GM19351 (cell line): ENCODE measurements around the gene MAPK8IP1.

Experiments used
- ATAC-seq: cut with Tn5 transposase; IDR thresholded peaks from one replicate; pipeline ENCODE4 v1.9.1; 2021; ENCODE audit warnings: mild to moderate bottlenecking, moderate library complexity; ENCODE audit not compliant: unreplicated experiment

The MAPK8IP1 gene

DNA sequence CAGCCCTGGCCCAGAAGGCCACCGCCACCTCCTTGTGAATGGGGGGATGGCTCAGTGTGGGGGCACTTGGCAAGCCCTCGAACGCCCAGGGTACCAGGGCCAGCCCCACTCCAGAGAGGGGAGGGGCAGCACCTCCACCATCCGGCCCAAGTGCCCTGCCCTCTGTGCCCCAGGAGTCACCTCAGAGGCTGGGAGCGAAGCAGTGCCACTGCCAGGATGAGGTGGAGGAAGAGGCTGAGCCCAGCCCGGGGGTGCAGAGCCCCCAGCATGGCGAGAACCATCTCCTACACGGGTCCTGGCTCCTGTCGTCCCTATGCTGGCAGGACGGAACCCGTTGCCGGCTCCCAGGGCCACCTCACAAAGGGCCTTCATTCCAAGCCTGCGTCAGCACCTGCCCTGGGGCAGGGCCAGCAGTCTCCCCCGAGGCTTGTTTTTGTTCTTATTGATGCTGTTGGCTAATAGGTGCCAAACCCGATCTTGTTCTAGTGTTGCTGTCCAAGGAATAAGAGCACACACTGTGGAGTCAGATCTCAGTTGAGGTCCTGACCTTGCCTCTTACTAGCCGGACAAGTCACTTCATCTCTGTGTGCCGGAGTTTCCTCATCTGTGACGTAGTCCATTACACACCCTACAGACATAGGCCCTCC lies 21.6 kb downstream of the MAPK8IP1 start, which contains the start of gene FREY1:
Gene FREY1 (minus strand): TSS at position 307 of the 647 bp plus-strand sequence. CDS start 26 bp downstream, at position 281.
- ATAC-seq = no peak

DNA sequence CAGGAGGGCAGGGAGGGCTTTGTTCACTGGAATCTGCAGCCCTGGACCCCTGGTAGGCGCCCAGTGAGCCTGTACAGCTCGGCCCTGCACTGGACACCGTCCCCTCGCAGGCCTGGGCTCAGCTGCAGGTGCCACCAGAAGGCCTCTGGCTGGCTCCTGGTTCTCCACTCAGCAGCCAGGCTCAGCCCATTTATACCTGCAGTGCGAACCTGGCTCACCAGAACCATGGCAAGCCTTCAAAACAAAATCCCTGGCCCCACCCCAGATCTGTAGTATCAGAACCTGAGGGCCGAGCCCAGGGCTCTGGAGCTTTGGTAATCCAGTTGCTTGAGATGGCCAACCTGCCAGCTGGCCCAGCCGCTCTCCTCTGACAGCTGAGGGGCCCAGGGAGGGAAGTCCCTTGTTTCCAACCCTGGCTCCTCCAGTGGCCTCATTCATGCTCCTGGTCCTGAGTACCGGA lies 22.5 kb downstream of the MAPK8IP1 start:
- ATAC-seq = no peak

DNA sequence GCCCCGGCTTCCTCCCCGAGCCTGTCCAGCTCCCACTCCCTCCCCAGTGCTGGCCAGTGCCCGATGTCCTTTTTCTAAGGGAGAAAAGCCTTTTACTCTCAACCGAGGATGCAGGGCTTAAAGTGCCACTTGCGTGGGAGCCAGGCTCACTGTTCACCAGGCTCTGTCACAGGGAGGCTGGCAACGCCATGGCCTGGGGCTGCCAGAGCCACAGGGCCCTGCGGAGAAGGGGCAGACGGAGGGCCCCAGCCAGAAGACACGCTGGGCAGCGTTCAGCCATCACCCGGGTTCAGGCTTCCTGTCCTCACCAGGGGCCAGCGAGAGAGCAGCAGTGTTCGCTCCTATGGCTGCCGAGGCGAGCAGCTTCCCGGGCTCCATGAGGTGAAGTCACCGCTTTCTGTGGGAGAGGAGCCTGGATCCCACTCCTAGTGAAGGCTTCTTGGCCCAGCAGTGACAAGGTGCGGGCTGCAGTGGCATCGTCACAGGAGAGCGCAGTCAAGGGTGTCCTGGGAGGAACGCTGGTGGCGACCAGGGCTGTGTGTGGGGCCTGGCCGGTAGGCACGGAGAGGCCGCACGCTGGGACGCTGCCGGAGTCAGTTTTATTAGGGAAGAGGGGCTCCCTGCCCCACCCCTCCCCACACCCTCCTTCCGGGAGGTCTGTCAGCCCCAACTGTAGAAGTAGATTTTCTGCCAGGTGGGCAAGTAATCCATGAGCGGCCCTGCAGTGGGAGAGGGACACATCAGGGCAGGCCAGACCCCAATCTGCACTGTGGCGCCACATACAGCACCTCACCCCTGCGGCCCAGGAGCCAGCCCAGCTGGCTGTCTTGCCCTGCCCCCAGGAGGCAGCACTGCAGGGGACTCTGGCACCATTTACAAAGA lies 24.4 kb downstream of the MAPK8IP1 start:
- no peak for ATAC-seq

DNA sequence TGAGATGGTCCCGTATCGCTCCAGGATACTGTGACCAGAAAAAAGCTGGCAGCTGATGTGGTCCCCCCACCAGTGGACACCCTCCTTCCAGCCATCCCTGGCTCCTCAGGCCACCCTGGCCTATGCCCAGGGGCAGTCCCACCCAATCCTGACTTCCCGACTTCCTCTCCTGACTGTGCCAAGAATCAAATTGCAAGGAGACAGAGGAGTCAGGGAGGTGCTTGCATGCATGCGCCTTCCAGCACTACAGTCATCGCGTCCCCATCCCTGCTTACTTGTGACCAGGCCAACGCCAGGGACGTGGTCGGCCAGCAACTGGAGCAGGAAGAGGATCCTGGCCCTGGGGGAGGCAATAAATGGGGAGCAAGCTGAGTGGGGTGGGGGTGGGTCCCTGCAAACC lies 25.2 kb downstream of the MAPK8IP1 start:
- no peak for ATAC-seq

DNA sequence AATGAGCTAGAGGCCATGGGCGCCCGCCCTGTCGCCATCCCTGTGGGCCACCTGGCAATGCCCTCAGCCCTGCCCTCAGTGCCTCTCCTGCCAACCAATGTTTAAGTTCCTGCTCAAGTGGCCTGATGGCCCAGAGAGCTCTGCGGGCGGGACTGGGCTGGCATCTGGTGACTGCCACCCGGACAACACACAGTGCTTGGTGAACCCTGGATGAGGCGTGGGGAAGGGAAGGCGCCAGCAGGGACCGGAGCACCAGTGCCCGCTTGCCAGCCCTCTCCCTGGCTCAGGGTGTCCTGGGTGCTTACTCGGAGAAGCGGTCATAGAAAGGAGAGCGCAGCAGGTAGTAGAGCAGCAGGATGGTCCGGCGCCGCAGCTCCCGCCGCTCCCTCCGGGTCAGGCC lies 28.1 kb downstream of the MAPK8IP1 start:
- ATAC-seq = no peak

DNA sequence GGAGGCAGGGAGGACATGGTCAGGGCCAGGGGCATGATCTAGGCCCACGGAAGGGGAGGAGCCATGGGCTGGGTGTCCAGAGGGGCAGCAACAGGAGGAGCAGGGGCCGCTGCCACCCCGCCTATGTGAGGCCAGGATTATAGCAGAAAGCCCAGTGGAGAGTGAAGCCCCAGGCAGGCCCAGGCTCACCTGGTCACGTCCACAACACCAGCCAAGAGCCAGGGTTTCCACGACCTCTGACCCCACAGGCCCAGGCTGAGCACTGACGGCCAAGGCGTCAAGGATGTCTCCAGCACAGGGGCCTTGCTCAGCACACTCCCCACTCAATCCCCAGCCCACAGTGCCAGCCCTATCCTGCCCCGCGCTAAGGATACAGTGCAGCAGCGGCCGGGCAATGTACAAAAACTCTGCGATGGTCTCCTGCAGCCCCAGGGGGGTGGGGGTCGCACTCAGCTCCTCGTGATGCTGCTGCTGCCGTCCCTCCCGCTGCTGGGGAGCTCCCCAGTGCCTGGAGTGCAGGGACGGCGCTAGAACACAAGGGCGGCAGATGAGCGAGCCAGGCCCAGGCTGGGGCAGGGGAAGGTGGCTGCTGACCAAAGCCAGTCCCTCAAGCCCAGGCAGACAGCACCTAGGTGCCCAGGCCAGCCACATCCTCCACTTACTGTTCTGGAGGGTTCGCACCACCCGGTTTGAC lies 28.6 kb downstream of the MAPK8IP1 start:
- no peak for ATAC-seq

DNA sequence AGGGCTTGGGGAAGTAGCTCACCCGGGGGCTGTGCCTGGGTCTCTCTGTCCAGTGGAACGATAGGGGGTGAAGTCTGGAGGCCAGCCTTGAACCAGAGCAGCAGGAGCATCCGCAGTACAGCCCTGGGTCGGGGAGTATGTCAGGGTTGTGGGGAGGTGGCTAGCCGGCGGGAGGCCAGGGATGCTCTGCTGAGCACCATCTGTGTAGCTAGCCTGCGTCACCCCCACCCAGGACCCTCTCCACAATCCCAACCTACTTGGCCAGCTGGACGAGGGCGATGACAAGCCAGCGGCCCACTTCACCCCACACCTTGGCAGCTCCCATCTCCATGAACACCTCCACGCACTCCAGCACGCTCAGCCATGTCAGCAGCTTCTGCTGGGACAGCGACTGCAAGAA lies 30.0 kb downstream of the MAPK8IP1 start:
- ATAC-seq = no peak

DNA sequence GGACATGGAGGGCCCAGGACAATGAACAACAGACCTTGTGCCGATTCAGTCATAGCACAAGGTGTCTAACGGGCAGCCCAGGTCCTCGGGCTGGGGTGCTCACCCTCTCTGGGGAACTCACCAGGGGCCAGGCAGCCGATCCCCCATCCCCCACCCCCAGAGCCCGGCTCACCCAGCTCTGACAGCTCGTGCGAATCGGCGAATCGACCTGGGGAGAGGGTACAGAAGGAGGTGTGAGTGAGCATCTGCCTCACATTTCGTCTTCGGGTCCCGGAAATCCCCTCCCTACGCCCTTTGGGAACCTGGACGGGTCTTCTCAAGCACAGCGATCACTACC lies 31.8 kb downstream of the MAPK8IP1 start:
- no peak for ATAC-seq

DNA sequence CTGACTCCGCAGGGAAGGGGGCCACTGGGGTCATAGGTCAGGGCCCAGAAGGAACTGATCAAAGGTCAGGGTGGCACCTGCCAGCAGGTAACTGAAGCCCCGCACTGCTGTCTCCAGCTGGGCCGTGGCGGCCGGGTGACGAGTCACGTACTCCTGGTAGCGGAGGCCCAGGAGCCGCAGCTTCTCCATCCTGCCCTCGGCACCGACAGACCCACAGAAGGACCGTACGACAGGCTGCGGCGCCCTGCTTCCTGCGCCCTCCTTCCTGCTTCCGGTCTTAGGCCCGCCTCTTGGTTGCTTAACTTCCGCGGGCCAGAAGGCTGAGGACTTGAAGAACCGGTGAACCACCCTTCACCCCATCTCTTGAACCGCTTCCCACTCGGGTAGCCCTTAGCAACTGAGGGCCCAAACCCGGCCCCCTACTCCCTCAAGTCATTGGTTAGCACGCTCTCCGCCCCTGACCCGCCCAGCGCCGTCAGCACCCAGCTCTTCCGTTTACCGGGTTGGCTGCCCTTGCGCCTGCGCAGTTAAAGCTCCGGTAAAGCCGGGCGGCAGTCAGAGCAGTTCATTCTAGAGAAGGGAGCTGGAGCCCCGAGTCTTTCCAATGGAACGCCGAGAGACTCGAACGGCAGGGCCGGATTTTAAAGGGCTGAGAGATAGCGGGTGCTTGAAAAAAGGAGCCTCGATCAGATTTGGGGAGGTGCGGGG lies 32.3 kb downstream of the MAPK8IP1 start, which contains the start of gene PEX16:
Gene PEX16 (minus strand): TSS at position 255 of the 708 bp plus-strand sequence. CDS start 66 bp downstream, at position 189.
- peak; percentile 84 for ATAC-seq

DNA sequence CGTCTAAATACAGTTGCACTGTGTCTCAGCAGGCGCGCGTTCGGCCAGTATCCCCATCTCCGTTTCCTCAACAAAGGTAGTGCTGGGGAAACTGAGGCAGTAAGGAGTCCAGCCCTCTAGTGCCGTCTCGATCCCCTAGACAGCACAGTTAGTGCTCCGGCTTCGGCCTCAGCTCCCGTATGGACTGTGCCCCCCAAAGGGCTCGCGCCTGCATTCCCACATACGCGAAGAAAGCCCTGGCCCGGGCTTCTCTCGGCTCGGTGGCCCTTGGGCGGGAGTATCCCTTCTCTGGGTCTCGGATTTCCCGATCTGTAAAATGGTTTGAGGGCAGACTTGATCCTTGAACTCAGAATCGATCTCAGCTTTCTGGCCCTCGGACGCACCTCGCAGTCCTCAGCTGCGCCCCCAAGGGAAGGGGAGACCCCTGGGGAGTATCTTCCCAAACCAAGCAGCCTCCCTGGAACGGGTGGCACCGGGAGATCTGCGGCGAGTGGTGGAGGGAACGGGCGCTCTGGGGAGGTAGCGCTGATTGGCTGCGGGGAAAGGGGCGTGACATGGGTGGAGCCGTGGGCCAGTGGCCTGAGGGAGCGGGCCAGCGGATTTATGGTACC lies 33.0 kb downstream of the MAPK8IP1 start:
- peak; percentile 44 for ATAC-seq

DNA sequence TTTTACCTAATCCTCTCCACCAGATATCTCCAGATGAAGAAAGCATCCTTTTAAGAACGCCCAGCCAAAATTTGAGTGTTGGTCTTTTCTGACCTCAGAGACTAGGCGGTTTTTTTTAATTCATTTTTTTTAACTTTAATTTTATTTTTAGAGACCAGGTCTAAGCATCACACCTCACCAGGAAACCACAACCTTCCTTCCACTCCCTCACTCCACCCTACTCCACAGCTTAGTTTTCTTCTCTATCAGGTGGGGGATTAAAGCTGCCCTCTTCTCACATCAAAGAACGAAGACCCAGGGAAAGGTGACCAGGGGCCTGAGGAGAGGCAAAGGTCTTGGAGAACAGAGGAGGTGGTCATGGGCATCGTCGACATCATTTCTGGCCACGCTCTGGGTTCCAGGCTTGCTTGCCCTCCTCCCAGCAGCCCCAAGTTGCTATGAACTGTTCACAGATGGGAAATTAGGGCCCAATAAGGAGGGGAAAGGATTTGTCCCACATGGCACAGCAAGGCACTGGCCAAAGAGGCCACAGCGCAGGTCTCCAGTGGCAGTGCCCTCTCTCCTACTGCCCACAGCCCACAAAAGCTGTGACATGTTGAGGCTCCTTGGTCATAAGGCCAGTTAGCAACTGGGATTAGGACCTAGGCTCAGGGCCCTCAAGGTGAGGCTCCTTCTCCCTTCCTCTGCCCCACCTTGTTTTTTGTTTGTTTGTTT lies 33.7 kb downstream of the MAPK8IP1 start:
- no peak for ATAC-seq

DNA sequence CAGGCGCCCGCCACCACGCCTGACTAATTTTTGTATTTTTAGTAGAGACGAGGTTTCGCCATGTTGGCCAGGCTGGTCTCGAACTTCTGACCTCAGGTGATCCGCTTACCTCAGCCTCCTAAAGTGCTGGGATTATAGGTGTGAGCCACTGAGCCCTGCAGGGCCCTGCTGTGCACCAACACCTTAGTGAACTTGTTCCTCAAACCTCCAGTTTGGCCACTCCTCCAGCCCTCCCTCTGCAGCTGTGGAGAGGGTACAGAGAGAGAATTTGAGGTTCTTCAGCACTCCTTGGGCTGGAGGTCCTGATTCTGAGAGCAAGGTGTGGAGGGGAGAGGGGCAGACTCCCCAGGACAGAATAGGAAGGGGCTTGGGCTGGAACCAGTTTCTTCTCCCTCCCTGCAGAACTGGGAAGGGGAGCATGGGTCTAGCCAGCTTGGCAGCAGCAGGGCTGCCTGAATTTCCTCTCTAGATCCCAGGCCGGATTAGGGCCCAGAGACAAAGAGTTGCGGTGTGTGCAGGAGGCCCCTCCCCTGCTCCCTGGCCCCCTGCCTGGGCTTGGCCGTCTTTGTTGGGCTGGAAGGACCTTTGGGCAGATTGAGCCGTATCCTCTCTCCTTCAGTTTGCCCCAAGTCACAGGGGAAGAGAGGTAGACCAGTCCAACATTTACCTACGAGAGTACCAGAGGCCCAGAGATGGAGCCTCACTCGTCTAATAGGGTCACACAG lies 34.5 kb downstream of the MAPK8IP1 start:
- ATAC-seq = no peak

DNA sequence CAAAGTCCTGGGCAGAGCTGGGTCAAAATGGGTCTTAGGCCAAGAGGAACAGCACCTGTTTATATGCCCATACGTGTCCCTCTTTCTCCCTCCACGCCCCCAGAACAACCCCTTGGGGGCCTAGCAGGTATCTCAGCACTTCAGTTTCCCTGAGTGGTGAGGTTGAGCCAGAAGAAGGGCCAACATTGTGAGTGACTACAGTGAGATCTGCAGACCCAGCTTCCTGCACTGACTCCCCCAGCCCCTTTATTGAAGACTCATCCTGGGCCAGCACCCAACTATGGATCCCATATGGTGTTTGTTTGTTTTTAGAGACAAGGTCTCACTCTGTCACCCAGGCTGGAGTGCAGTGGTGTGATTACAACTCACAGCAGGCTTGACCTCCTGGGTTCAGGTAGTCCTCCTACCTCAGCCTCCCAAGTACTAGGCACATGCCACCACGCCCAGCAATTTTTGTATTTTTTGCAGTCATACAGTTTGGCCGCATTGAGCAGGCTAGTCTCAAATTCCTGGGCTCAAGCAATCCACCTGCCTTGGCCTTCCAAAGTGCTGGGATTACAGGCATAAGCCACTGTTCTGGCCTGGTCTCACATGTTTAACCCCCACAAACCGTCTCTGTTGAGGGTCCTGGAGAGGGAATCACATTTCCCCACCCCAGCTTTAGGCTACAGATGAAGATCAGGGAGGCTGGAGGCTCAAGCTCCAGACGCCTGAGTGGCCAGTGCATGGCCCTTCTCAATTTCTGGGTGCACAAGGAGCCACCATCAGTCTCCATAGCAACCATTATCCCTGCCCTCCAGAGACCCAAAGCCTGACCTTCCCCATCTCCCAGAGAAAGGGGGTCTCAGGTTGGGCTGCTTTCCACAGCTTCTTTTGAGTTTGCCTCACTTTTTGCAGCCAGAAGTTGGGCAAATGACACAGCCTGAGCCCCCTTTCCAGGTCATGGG lies 35.4 kb downstream of the MAPK8IP1 start:
- no peak for ATAC-seq

DNA sequence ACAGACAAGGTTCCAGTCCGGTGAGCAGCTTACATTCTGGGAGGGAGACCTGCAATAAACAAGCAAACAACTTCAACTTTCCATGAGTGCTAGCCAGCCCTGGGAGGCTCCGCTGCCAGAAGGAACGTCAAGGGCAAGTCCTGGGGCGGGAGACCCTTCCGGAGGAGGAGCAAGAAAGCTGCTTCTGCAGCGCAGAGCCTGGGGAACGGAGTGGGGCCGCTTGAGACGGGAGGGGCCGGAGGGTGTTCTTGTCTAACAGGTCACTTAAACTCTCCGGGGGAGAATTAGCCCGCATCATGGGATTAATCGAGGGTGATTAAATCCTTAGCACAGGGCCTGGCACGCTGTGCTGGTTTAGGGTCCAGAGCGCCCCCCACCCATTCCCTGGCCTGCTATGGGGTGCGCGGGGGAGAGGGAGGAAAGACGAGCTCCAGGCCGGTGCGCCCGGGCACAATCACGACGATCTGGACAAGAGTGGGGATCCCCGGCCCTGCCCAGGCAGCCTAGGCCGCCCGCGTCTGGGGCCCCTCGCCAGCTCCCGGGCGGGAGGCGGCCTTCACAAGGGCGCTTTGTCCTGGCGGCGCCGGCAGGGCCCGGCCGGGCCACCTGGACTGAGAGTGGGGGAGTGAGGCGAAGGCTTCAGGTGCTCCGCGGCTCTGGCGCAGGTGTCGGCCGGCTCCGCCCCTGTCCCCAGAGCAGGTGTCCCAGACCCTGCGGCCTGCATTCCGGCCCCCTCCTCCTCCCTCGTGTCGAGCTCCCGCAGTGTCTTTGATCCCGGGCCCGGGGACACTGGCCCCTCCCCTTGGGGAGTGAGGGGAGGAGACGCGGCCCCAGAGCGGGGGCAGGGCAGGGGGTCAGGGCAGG lies 36.3 kb downstream of the MAPK8IP1 start:
- ATAC-seq = no peak

DNA sequence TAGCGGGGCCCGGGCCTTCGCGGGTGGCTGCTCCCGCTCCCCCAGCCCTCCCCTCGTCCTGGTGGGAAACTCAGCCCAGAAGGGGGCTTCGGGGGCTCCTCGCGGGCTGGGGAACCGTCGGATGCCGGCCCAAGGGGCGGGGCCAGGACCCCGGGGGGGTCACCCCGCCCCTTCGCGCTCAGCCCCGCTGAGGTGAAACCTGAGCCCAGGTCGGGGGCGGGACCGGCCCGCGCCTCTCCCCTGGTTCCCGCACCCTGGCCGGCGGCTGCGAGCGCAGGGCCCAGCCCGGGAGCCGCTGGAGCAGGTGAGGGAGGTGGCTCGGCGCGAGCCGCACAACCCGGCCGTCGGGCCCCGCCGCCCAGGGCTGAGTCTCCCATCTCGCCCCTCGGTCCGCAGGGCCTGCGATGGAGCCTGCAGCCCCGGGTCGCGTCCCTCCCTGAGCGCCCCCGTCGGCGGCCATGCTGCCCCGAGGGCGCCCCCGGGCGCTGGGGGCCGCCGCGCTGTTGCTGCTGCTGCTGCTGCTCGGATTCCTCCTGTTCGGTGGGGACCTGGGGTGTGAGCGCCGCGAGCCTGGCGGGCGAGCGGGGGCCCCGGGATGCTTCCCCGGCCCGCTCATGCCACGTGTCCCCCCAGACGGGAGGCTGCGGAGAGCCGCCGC lies 37.1 kb downstream of the MAPK8IP1 start, which contains the start of gene LARGE2:
Gene LARGE2 (plus strand): TSS at position 232 of the 658 bp plus-strand sequence. CDS start 227 bp downstream, at position 459.
- ATAC-seq = no peak
